Measurements from ENCODE around the gene FLRT1. TPM values are rescaled to one million over a fixed set of nuclear protein-coding genes. Genes with fewer than 3 reads are reported as not detected.
"Not testable (repeated sequence)": the region's sequence is repeated elsewhere in the genome, so short reads cannot be mapped to it uniquely, and the experiment has no call there.

The FLRT1 gene
- total RNA-seq, 1 experiment from 2014 or later: 0.31 TPM

DNA sequence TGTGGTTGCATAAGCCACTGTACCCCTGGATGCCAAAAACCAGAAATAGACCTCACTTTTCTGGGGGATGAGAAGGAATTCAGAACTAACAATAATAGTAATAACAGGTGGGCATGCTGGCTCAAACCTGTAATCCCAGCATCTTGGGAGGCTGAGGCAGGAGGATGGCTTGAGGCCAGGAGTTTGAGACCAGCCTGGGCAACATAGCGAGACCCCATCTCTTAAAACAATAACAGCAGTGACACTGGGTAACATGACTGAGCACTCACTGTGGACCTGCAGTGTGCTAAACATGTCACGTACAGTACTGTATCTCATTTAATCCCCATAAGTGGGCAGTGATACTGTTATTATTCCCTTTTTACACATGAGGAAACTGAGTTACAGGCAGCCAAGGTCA lies 10.0 kb downstream of the FLRT1 start:
- H3K9me3 ChIP-seq (ENCODE audit: control insufficient read depth, low read depth, low read length): no peaks in the 10 kb centered on the region
- H3K4ac ChIP-seq (ENCODE audit: low read depth, low read length): no peak overlapping the region
- no peak for DNase-seq
- no peaks in the 10 kb centered on the region for H4K20me1 ChIP-seq (ENCODE audit: control insufficient read depth, insufficient read depth, insufficient read length)
- Mint-ChIP-seq H3K9me3 (no peaks in the 10 kb centered on the region), H3K4me1 (peaks cover 3 to 9% of the 10 kb centered on the region in 2 experiments), H3K36me3 (ENCODE audit: insufficient read depth in 1 of 3, low read depth in 3 of 3) (no peaks in the 10 kb centered on the region), H3K27me3 (ENCODE audit: low read depth) (peaks cover 78% of the 10 kb centered on the region), H3K27ac (no peak overlapping the region), H3K4me3 (no peak overlapping the region)
- H4K91ac ChIP-seq (ENCODE audit: insufficient read length, low read depth, low read length): no peak overlapping the region
- no peak overlapping the region for H3K14ac ChIP-seq (ENCODE audit: insufficient read depth, low read length)
- no peak overlapping the region for H3K18ac ChIP-seq (ENCODE audit: insufficient read length, low read depth, low read length)
- H2BK15ac ChIP-seq (ENCODE audit: low read depth, low read length): no peak overlapping the region
- H3K79me2 ChIP-seq (ENCODE audit: insufficient read depth, low read length): no peaks in the 10 kb centered on the region
- H2BK120ac ChIP-seq (ENCODE audit: low read depth, low read length, poor library complexity, severe bottlenecking): no peak overlapping the region
- H3K56ac ChIP-seq (ENCODE audit: insufficient read length, low read depth, low read length): no peak overlapping the region
- no peaks in the 10 kb centered on the region for H3K4me1 ChIP-seq (ENCODE audit: insufficient read depth, low read length)
- no peak overlapping the region for H2BK5ac ChIP-seq (ENCODE audit: insufficient read length, low read length)
- no peak overlapping the region for H3T11ph ChIP-seq (ENCODE audit: low read length)
- no peak overlapping the region for H2BK20ac ChIP-seq (ENCODE audit: low read depth, low read length, poor library complexity, severe bottlenecking)
- H3K79me1 ChIP-seq (ENCODE audit: insufficient read depth, low read depth, low read length, poor library complexity, severe bottlenecking): no peaks in the 10 kb centered on the region
- H4K5ac ChIP-seq (ENCODE audit: insufficient read length, low read depth, low read length): no peak overlapping the region
- peaks cover 13% of the 10 kb centered on the region; the same call in 1 of the 2 replicates for H3K27me3 ChIP-seq (ENCODE audit: insufficient read depth, low read length)
- no CpG with 5 or more reads among the region's 2 CpGs for WGBS (ENCODE audit: extremely low coverage, insufficient read length, low lambda C conversion rate)
- no peak overlapping the region for H2AK5ac ChIP-seq (ENCODE audit: insufficient read length, low read length)
- TF ChIP-seq, protein P1, sequence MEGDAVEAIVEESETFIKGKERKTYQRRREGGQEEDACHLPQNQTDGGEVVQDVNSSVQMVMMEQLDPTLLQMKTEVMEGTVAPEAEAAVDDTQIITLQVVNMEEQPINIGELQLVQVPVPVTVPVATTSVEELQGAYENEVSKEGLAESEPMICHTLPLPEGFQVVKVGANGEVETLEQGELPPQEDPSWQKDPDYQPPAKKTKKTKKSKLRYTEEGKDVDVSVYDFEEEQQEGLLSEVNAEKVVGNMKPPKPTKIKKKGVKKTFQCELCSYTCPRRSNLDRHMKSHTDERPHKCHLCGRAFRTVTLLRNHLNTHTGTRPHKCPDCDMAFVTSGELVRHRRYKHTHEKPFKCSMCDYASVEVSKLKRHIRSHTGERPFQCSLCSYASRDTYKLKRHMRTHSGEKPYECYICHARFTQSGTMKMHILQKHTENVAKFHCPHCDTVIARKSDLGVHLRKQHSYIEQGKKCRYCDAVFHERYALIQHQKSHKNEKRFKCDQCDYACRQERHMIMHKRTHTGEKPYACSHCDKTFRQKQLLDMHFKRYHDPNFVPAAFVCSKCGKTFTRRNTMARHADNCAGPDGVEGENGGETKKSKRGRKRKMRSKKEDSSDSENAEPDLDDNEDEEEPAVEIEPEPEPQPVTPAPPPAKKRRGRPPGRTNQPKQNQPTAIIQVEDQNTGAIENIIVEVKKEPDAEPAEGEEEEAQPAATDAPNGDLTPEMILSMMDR (conservative IDR thresholded peaks at IDR 0.05): no peak
- no peak overlapping the region for H3K4me2 ChIP-seq (ENCODE audit: insufficient read depth, insufficient read length, low read length)
- H3K9ac ChIP-seq (ENCODE audit: extremely low read depth, insufficient read length, low read length): no peak overlapping the region
- H2AFZ ChIP-seq (ENCODE audit: low read length): no peak overlapping the region
- no peak overlapping the region for H3K23ac ChIP-seq (ENCODE audit: insufficient read length, low read depth, low read length)
- no peak overlapping the region for H2BK12ac ChIP-seq (ENCODE audit: insufficient read length, low read depth, low read length)
- no peaks in the 10 kb centered on the region for H3K23me2 ChIP-seq (ENCODE audit: insufficient read length, low read depth, low read length, poor library complexity, severe bottlenecking)
- no peak overlapping the region for H4K8ac ChIP-seq (replicated peaks; ENCODE audit: insufficient read length, low read depth, low read length)
- no peak overlapping the region for H3K27ac ChIP-seq (ENCODE audit: insufficient read length, low read depth, low read length)

DNA sequence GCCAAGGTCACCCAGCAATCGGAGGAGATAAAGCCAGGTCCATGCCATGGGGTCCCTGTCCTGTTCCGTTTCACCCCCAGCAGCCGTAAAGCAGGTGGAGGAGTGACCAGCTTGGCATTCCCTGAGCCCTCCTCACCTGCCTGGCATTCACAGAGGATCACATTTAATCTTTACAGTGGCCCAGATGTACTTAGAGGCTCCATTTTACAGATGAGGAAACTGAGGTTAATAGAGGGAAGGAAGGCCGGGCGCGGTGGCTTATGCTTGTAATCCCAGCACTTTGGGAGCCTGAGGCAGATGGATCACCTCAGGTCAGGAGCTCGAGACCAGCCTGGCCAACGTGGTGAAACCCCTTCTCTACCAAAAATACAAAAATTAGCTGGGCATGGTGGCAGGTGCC lies 11.6 kb downstream of the FLRT1 start:
- Mint-ChIP-seq H3K27me3 (ENCODE audit: low read depth) (peaks cover 80% of the 10 kb centered on the region), H3K27ac (peak overlapping the region in 1 of 3 experiments; percentile 80; a peak in 1 of 7 replicates)
- H3K79me1 ChIP-seq (ENCODE audit: insufficient read depth, low read depth, low read length, poor library complexity, severe bottlenecking); H2BK12ac ChIP-seq (ENCODE audit: insufficient read length, low read depth, low read length); H3K9ac ChIP-seq (ENCODE audit: extremely low read depth, insufficient read length, low read length); H3K79me2 ChIP-seq (ENCODE audit: insufficient read depth, low read length); H4K8ac ChIP-seq (replicated peaks; ENCODE audit: insufficient read length, low read depth, low read length); H3K4me1 Mint-ChIP-seq; H3K18ac ChIP-seq (ENCODE audit: insufficient read length, low read depth, low read length); H2AFZ ChIP-seq (ENCODE audit: low read length); H3K9me3 ChIP-seq (ENCODE audit: control insufficient read depth, low read depth, low read length); H4K5ac ChIP-seq (ENCODE audit: insufficient read length, low read depth, low read length); H4K91ac ChIP-seq (ENCODE audit: insufficient read length, low read depth, low read length); H2BK120ac ChIP-seq (ENCODE audit: low read depth, low read length, poor library complexity, severe bottlenecking); H3K23ac ChIP-seq (ENCODE audit: insufficient read length, low read depth, low read length); H3K56ac ChIP-seq (ENCODE audit: insufficient read length, low read depth, low read length); DNase-seq; H4K20me1 ChIP-seq (ENCODE audit: control insufficient read depth, insufficient read depth, insufficient read length); H3K14ac ChIP-seq (ENCODE audit: insufficient read depth, low read length); H2AK5ac ChIP-seq (ENCODE audit: insufficient read length, low read length); H3K23me2 ChIP-seq (ENCODE audit: insufficient read length, low read depth, low read length, poor library complexity, severe bottlenecking); H3K4me3 Mint-ChIP-seq; H2BK5ac ChIP-seq (ENCODE audit: insufficient read length, low read length); H3K4ac ChIP-seq (ENCODE audit: low read depth, low read length); H3T11ph ChIP-seq (ENCODE audit: low read length); H3K27ac ChIP-seq (ENCODE audit: insufficient read length, low read depth, low read length); H3K36me3 Mint-ChIP-seq (ENCODE audit: insufficient read depth in 1 of 3, low read depth in 3 of 3); H2BK15ac ChIP-seq (ENCODE audit: low read depth, low read length); H3K4me1 ChIP-seq (ENCODE audit: insufficient read depth, low read length); H3K9me3 Mint-ChIP-seq; H2BK20ac ChIP-seq (ENCODE audit: low read depth, low read length, poor library complexity, severe bottlenecking); H3K4me2 ChIP-seq (ENCODE audit: insufficient read depth, insufficient read length, low read length): not testable (repeated sequence)
- WGBS (ENCODE audit: extremely low coverage, insufficient read length, low lambda C conversion rate): no CpG with 5 or more reads among the region's 8 CpGs
- H3K27me3 ChIP-seq (ENCODE audit: insufficient read depth, low read length): peaks cover 16% of the 10 kb centered on the region; the same call in 1 of the 2 replicates

All from H9 (cell line).